Lung (tissue), 12 donors: ENCODE results near the gene CUBN. TPM values are rescaled to one million over a fixed set of nuclear protein-coding genes. Genes with fewer than 3 reads are reported as not detected.

Source experiments
- ATAC-seq: fragments of 200-7000 bp; cut with Tn5 transposase; one replicate; pipeline ENCODE4 v1.9.1; 2020; ENCODE audit warnings: moderate number of reproducible peaks; ENCODE audit not compliant: insufficient read depth, low FRiP score
- DNase-seq, 3 donors: peaks; one replicate each; pipeline ENCODE4 v3.0.0-alpha.2; 2013 to 2017
- H3K27ac ChIP-seq, 2 donors: one replicate each; pipeline ENCODE4 v1.5.1; 2013; ENCODE audit warnings: mild to moderate bottlenecking in 2 of 2, moderate library complexity in 2 of 2, control low read depth in 1 of 2, inconsistent platforms in 1 of 2, low read depth in 1 of 2, low read length in 1 of 2
- H3K27me3 ChIP-seq, 3 donors: one replicate each; pipeline ENCODE4 v1.5.1; 2013; ENCODE audit warnings: low read length in 2 of 3; ENCODE audit not compliant: control insufficient read depth in 3 of 3, insufficient read depth in 3 of 3
- H3K36me3 ChIP-seq, 4 donors: one replicate each; pipeline ENCODE4 v1.5.1; 2013; ENCODE audit warnings: low read length in 4 of 4, mild to moderate bottlenecking in 1 of 4, moderate library complexity in 1 of 4; ENCODE audit not compliant: control insufficient read depth in 4 of 4, insufficient read depth in 4 of 4
- H3K4me1 ChIP-seq, 5 donors: one replicate each; pipeline ENCODE4 v1.5.1; 2013; ENCODE audit warnings: low read length in 5 of 5, mild to moderate bottlenecking in 2 of 5, moderate library complexity in 1 of 5; ENCODE audit not compliant: control insufficient read depth in 5 of 5, insufficient read depth in 5 of 5
- H3K4me3 ChIP-seq: one replicate; pipeline ENCODE4 v1.5.1; 2013; ENCODE audit warnings: mild to moderate bottlenecking, control low read depth, moderate library complexity
- H3K9ac ChIP-seq, 2 donors: one replicate each; pipeline ENCODE4 v1.5.1; 2013; ENCODE audit warnings: low read length in 2 of 2, control low read depth in 1 of 2; ENCODE audit not compliant: insufficient read depth in 1 of 2
- H3K9me3 ChIP-seq, 4 donors: one replicate each; pipeline ENCODE4 v1.5.1; 2013; ENCODE audit warnings: low read length in 3 of 4, mild to moderate bottlenecking in 1 of 4, moderate library complexity in 1 of 4; ENCODE audit not compliant: control insufficient read depth in 4 of 4, insufficient read depth in 3 of 4
- CTCF ChIP-seq: IDR thresholded peaks from 2 replicates; pipeline ENCODE4 v1.5.1; 2012; ENCODE audit warnings: mild to moderate bottlenecking; ENCODE audit errors: control extremely low read depth, extremely low read depth
- WGBS, 2 donors: extraction: QIAGEN DNeasy Blood & Tissue Kit; methylation state at CpG; one replicate each; pipeline ENCODE4 v1.1.7; 2013; 5-methylcytosine and 5-hydroxymethylcytosine counted together
- polyA plus RNA-seq, 2 donors: library from polyadenylated mRNA; stranded (reverse); fragments of 200-250 nt; gene quantifications; one replicate each; pipeline ENCODE4 v1.2.1, GENCODE V29; 2013
- total RNA-seq, 2 donors: library from RNA; depleted of rRNA in 1 of 2; stranded (reverse); fragments of >200 nt in 1 of 2; gene quantifications; one replicate each; pipeline ENCODE4 v1.2.1, GENCODE V29; 2014 to 2021
- donor health status: control.
- donor health status: control.
- donor health status: Bipolar disorder and iron deficiency.
- donor health status: healthy.
- donor health status: DM: yes; HTN: yes; CAD: no.

CUBN gene
- total and polyA plus RNA-seq, 4 donors = 0.33 to 5.1 (median 1.0) TPM

DNA sequence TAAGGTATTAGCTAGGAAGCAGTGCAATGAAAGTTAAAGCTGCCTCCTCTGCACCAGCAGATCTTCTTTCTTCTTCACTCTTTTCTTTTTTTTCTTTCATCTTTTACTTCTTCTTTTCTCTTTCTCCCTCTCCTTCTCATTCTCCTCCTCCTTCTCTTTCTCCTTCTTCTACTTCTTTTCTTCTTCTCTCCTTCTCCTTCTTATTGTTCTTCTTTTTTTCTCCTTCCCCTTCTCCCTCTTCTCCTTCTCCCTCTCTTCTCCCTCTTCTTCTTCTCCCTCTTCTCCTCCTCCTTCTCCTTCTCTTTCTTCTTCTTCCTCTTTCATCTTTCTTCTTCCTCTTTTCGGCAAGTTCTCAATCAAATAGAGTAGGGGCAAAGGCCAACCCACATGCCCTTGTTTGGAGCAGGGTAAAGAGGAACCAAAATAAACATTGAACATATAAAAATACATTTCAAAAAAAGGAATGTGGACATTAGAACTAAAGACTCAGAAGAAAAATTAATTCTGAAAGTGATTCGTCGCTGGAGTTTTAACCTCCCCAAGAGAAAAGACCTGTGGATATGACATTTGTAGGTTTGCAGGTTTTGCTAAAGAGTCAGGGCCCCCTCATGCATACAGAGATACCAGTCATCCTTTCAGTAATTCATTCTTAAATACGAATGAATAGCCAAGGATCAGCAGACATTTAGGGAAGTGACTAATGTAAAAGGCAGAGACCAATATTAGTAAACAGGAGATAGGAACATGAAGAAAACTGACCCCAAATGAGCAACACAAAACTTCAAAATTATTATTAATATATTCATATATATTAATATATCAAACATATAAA lies 219.4 kb downstream of the CUBN start:
- H3K4me1 ChIP-seq = no peaks in the 10 kb centered on the region
- no peak for TF ChIP-seq CTCF
- H3K9me3 ChIP-seq = no peaks in the 10 kb centered on the region
- H3K4me3 ChIP-seq = no peak overlapping the region
- 34 to 53% methylated on average over 4 of the region's 4 CpGs for WGBS, 2 donors
- H3K36me3 ChIP-seq = no peaks in the 10 kb centered on the region
- ATAC-seq (no peak), DNase-seq (no peak)
- no peak overlapping the region for H3K27ac ChIP-seq
- H3K27me3 ChIP-seq = no peaks in the 10 kb centered on the region
- no peak overlapping the region for H3K9ac ChIP-seq

- ATAC-seq (no peak), DNase-seq (no peak)
- Histone ChIP-seq H3K4me3 (no peak overlapping the region), H3K36me3 (no peaks in the 10 kb centered on the region), H3K4me1 (no peaks in the 10 kb centered on the region), H3K27me3 (no peaks in the 10 kb centered on the region), H3K9me3 (no peaks in the 10 kb centered on the region), H3K9ac (no peak overlapping the region), H3K27ac (no peak overlapping the region)
- no peak for TF ChIP-seq CTCF
- WGBS, 2 donors = 87 to 97% methylated on average over 1 of the region's 1 CpG
Measured at GRCh38 chr10:16909271-16909767, 220.3 kb downstream of the CUBN start.

DNA sequence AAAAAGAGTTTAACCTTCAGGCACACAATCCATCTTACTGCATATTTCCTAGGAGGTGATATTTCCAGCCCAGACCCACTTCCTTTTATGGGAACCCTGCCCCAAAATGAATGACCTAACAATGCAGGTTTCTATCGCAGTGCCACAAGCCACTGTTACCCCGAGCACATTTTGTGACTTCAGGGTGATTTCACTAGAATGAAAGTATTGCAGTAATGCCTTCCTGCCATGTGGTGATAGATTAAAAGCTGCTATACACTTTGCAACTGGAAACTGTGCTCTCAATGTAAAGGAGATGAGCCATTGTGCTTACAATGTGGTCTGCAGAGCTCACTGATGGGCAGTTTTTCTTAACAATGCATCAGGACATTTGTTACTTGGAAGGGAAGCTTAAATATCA lies 221.9 kb downstream of the CUBN start:
- DNase-seq (no peak), ATAC-seq (no peak)
- H3K4me1 ChIP-seq = no peaks in the 10 kb centered on the region
- TF ChIP-seq CTCF = no peak
- no peaks in the 10 kb centered on the region for H3K36me3 ChIP-seq
- WGBS, 2 donors = 36 to 64% methylated on average over 2 of the region's 2 CpGs
- no peak overlapping the region for H3K4me3 ChIP-seq
- no peaks in the 10 kb centered on the region for H3K9me3 ChIP-seq
- H3K27me3 ChIP-seq = no peaks in the 10 kb centered on the region
- no peak overlapping the region for H3K27ac ChIP-seq
- no peak overlapping the region for H3K9ac ChIP-seq

GRCh38 chr10:16905320-16905719 lies 224.3 kb downstream of the CUBN start:
- no peak for ATAC-seq

More at GRCh38 chr10:16905320-16905719, 224.3 kb downstream of the CUBN start:
- Histone ChIP-seq H3K9me3 (no peaks in the 10 kb centered on the region), H3K4me3 (no peak overlapping the region), H3K27me3 (no peaks in the 10 kb centered on the region), H3K27ac (no peak overlapping the region), H3K36me3 (no peaks in the 10 kb centered on the region), H3K4me1 (no peaks in the 10 kb centered on the region), H3K9ac (no peak overlapping the region)
- WGBS, 2 donors = 90 to 93% methylated on average over 8 of the region's 8 CpGs
- no peak for DNase-seq
- no peak for TF ChIP-seq CTCF
